ENCODE measurements around the gene PPP2R5C.

DNA sequence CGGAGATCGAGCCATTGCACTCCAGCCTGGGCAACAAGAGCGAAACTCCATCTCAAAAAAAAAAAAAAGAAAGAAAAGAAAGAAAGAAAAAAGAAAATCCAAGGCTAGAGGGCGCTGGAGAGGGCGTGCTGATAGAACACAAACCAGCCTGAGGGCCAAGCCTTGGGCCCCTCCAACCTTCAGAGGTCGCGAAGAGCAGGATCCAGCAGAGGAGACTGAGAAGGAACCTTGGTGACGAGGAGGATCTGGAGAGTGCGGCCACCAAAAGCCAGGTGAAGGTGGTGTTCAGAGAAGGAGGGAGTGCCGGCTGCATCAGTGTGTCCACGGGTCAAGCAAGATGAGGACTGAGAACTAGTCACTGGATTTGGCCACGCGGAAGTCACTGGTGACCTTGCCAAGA is 198.7 kb downstream of the PPP2R5C start:
- TF ChIP-seq EZH2 (IDR thresholded peaks at IDR 0.05) (no peak), POLR2AphosphoS5 (IDR thresholded peaks at IDR 0.05; ENCODE audit: borderline replicate concordance, low read depth, low read length) (no peak)

Measured in SK-N-MC (cell line).